ENCODE measurements around the gene SERPINA10.
A peak's percentile ranks its signal among the peaks of the same experiment; 100 is the strongest.
"Not testable (repeated sequence)": the region's sequence is repeated elsewhere in the genome, so short reads cannot be mapped to it uniquely, and the experiment has no call there.

Gene SERPINA10

GRCh38 chr14:94278731-94279130, 14.3 kb downstream of the SERPINA10 start:
- peak; percentile 63 for DNase-seq

- not testable (repeated sequence) for DNase-seq
Measured at GRCh38 chr14:94276898-94277561, 16.0 kb downstream of the SERPINA10 start.

- DNase-seq = no peak
Measured at GRCh38 chr14:94269156-94269555, 23.9 kb downstream of the SERPINA10 start.

GRCh38 chr14:94268582-94268981, 24.5 kb downstream of the SERPINA10 start:
- not testable (repeated sequence) for DNase-seq

GRCh38 chr14:94267352-94267751, 25.7 kb downstream of the SERPINA10 start:
- DNase-seq = no peak

GRCh38 chr14:94264195-94264594, 28.9 kb downstream of the SERPINA10 start:
- not testable (repeated sequence) for DNase-seq

- peak; percentile 1 for DNase-seq
Measured at GRCh38 chr14:94244182-94244581, 48.9 kb downstream of the SERPINA10 start.

- DNase-seq = no peak
Measured at GRCh38 chr14:94239406-94239805, 53.7 kb downstream of the SERPINA10 start.

- DNase-seq = no peak
Measured at GRCh38 chr14:94237983-94238382, 55.1 kb downstream of the SERPINA10 start.

GRCh38 chr14:94237046-94237445, 56.0 kb downstream of the SERPINA10 start:
- DNase-seq = no peak
